GM12892 (cell line): Measurements from ENCODE around the gene SOCS6.

Experiments
- DNase-seq: peaks from one replicate; pipeline ENCODE4 v3.0.0; 2011; ENCODE audit not compliant: insufficient read length
- FAIRE-seq: peaks from 2 replicates; lab custom pipeline; 2011; peaks lifted over from hg19 to GRCh38; lab: Jason Lieb, UNC
- POLR2A ChIP-seq: IDR thresholded peaks from 2 replicates; pipeline ENCODE4 v1.6.1; 2011; ENCODE audit warnings: low read depth, low read length, control low read depth
- POLR2AphosphoS5 ChIP-seq: IDR thresholded peaks from 2 replicates; pipeline ENCODE4 v1.6.1; 2011; ENCODE audit warnings: low read depth, low read length, control low read depth
- TAF1 ChIP-seq: IDR thresholded peaks from 2 replicates; pipeline ENCODE4 v1.6.1; 2011; ENCODE audit warnings: low read depth, mild to moderate bottlenecking, control low read depth, low read length, borderline replicate concordance

SOCS6 gene

DNA sequence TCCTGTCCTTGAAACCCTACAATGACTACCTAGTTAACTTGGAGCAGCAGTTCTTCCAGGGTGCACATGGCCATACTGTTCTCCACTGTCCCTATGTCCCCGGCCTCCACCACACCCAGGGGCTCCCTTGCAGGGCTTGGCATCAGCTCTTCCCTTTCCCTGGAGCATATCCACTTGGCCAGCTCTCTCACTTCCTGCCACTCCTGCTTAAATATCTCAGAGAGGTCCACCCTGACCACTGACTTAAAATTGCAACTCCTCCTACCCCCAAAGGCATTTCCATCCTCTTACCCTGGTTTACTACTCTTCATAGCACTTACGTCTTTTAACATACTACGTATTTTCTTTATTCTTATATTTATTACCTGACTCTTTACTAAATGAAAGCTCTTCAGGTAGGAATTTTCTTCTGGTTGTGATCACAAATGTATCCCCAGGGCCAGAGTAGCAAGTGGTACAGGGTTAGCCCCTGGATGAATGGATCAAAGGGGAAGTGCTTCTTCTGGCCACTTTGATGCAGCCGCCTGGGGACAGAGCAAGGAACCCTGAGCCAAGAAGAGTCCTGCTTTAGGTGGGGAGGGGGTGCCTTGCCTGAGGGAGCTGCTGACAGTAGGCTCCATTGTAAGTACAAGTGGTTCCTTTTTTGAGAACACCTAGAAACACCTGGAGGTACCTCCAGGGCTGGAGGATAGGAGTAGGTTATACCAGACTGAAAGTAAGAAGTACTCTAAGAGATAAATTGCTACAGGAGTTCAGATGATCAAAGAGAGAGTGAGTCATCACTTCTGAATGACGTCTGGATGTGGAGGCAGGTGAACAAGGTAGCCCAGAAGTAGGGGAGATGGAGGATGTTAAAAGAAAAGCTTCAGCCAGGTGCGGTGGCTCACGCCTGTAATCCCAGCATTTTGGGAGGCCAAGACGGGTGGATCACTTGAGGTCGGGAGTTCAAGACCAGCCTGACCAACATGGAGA, 82.2 kb downstream of the SOCS6 start:
- TF ChIP-seq TAF1 (no peak), POLR2AphosphoS5 (no peak), POLR2A (no peak)
- FAIRE-seq: no peak
- no peak for DNase-seq

DNA sequence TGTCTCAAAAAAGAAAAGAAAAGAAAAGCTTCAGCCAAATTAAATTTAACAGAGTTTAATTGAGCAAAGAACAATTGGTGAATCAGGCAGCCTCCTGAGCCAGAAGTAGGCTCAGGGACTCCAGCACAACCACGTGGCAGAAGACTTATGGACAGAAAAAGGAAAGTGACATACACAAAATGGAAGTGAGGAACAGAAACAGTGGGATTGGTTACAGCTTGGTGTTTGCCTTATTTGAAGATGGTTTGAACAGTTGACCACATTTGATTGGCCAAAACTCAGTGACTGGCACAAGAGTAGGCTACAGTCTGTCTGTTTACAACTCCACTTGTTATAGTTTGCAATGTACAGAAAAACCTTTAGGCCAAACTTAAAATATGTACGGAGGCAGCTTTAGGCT, 83.1 kb downstream of the SOCS6 start:
- no peak for TF ChIP-seq POLR2A
- TF ChIP-seq POLR2AphosphoS5: no peak
- TF ChIP-seq TAF1: no peak
- FAIRE-seq: no peak
- DNase-seq: no peak

DNA sequence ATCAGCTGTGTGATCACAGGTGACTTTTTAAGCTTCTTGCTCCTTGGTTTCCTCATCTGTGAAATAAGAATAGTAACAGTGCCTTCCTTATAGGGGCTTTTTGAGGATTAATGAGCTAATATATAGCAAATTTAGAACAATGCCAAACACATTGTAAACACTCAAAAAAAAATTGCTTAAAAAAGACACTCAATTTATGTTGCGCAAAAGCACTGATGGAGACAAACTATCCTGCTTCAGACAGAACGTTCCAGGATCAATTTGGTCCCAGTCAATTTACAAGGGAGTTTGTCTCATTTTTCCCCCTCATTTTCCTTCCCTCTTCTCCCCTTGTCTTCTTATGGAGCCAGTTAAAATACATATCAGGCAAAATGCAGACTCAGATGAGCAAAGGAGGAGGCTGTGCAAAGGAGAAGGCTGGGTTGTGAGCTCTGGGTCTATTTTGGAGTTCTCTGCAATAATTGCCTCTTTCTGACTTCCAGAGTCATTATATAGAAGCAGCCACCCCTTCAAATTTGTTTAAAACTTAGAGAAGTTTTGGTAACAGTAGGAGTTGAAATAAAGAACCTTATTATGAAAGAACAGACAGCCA, 83.7 kb downstream of the SOCS6 start:
- DNase-seq: no peak
- TF ChIP-seq POLR2A (no peak), TAF1 (no peak), POLR2AphosphoS5 (no peak)
- no peak for FAIRE-seq

- FAIRE-seq (no peak), DNase-seq (no peak)
- no peak for TF ChIP-seq POLR2A
- no peak for TF ChIP-seq TAF1
- TF ChIP-seq POLR2AphosphoS5: no peak
Observed at GRCh38 chr18:70373042-70373519, 84.2 kb downstream of the SOCS6 start.

DNA sequence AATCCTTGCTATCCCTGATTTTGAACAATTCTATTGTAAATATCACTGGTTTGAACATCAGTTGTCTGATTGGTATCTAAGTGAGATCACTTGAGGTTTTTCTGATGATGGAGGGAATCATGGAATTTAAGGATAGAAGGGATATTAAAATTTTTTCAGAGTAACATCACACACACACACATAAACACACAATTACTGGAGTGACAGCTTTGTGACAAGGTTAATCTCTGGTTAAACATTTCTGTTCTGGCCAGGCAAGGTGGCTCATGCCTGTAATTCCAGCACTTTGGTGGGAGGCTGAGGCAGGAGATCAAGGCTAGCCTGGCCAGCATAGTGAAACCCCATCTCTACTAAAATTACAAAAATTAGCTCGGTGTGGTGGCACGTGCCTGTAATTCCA, 85.3 kb downstream of the SOCS6 start:
- DNase-seq (no peak), FAIRE-seq (no peak)
- TF ChIP-seq POLR2A: no peak
- TF ChIP-seq POLR2AphosphoS5: no peak
- no peak for TF ChIP-seq TAF1

DNA sequence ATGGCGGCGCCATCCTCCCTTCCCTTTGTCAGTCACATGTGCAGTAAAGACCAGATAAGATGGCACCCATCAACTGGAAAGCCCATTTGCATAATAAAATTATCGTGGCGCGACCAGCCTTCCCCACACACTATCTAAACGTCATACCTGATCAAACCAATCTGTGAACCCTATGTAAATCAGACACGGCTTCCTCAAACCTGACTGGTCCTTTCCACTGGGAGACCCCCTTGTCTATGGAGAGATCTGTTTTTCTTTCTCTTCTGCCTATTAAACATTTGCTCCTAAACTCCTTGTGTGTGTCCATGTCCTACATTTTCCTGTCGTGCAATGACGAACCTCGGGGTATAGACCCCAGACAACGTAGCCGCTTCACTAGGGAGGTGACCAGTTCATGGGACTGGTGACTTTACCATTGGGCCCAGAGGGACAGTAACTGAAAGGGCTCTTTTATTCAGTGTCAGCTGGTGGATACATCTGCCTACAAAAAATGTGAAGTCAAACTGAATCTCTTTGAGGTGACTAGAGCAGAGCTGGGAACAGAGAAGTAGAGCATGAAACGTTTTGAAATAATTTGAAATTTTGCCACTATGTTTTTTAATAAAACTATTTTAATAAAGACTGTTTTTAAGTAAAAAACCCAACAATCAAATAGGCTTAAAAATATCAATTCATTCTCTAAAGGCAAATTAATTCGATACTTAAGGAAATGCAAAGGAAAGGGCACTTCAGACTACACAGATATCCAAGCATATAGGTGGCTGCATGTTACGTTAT, 87.5 kb downstream of the SOCS6 start:
- TF ChIP-seq TAF1 (no peak), POLR2AphosphoS5 (no peak), POLR2A (no peak)
- FAIRE-seq (no peak), DNase-seq (no peak)

GRCh38 chr18:70376914-70377258, 88.0 kb downstream of the SOCS6 start:
- DNase-seq: no peak
- FAIRE-seq: no peak
- TF ChIP-seq POLR2AphosphoS5: no peak
- TF ChIP-seq TAF1: no peak
- no peak for TF ChIP-seq POLR2A

DNA sequence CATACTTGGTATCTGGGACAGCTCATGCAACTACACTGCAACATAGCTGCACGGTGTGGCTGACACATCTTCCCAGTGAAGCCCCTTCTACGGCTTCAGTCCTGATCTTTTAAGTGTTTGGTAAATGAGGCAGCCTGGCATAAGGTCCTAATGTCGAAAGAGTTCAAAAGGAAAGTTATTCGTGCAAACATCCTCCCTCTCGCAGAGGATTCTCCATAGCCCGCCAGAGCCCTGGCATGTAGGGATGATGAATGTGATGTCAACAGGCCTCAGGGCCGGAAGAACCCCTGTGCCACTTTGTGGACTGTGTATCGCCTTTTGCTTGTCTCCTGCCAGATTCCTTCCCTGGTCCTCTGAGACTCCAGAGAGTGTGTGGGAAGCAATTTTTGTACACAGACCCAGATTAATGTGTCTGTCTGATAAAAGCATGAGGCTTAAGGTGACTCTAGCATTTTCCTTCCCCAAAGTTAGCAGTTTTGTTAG, 88.5 kb downstream of the SOCS6 start:
- FAIRE-seq: no peak
- no peak for TF ChIP-seq TAF1
- TF ChIP-seq POLR2A: no peak
- TF ChIP-seq POLR2AphosphoS5: no peak
- DNase-seq: no peak

DNA sequence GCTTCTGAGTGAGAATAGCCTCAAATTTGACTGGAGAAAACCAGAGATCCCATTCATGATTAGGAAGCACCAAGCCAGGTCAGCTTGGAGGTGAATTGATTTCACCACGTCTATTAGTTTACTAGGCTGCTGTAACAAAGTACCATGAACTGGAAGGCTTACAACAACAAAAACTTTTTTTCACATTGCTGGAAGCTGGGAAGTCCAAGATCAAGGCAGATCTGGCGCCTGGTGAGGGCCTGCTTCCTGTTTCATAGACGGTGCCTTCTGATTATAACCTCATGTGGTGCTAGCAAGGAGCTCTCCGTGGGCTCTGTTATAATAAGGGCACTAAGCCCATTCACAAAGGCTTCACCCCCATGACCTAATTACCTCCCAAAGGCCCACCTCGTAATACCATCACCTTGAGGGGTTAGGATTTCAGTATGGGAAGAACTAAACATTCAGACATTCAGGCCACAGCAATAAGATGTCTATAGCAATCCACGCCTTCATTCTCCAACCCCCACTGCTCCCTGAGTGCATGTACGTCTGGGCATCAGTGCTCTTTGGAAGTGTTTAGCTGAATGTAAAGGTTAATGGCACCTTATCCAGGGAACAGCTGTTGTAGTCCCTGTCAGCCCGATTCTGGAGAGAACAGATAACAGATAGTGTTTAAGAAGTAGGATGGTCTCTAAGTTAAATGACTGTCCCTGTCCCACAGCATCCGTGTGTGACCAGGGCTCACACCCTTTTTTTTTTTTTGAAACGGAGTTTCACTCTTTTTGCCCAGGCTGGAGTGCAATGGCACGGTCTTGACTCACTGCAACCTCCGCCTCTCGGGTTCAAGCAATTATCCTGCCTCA, 89.2 kb downstream of the SOCS6 start:
- no peak for DNase-seq
- FAIRE-seq: no peak

More for the DNA sequence above, 89.2 kb downstream of the SOCS6 start:
- TF ChIP-seq POLR2A (no peak), TAF1 (no peak), POLR2AphosphoS5 (no peak)
